Measurements from ENCODE around the gene GRIN2A.

Gene GRIN2A

GRCh38 chr16:10138881-10139280, 43.3 kb downstream of the GRIN2A start:
- Histone ChIP-seq H2AFZ (ENCODE audit: low read depth, low read length) (no peak overlapping the region), H2BK12ac (ENCODE audit: low read length in 2 of 2) (no peak overlapping the region), H3K4me3 (ENCODE audit: insufficient read depth in 1 of 2, low read depth in 1 of 2, low read length in 2 of 2) (no peak overlapping the region), H3K4me1 (ENCODE audit: control insufficient read depth, insufficient read depth, low read depth, low read length) (no peaks in the 10 kb centered on the region), H3K79me1 (replicated peaks; ENCODE audit: low read length, poor library complexity, severe bottlenecking) (no peaks in the 10 kb centered on the region), H4K91ac (ENCODE audit: low read length) (no peak overlapping the region), H3K27ac (ENCODE audit: low read length, poor library complexity, severe bottlenecking) (no peak overlapping the region), H3K9me3 (ENCODE audit: control insufficient read depth, low read length) (no peaks in the 10 kb centered on the region), H3K36me3 (ENCODE audit: control insufficient read depth in 1 of 2, insufficient read depth in 2 of 2, low read depth in 1 of 2, low read length in 2 of 2) (no peaks in the 10 kb centered on the region), H2BK120ac (ENCODE audit: low read depth, low read length) (no peak overlapping the region), H3K18ac (ENCODE audit: low read depth in 1 of 2, low read length in 2 of 2) (no peak overlapping the region), H2BK15ac (ENCODE audit: low read depth, poor library complexity, severe bottlenecking) (no peak overlapping the region), H2BK5ac (ENCODE audit: low read depth, low read length, poor library complexity, severe bottlenecking) (no peak overlapping the region), H3K14ac (ENCODE audit: low read length in 2 of 2) (no peak overlapping the region), H4K8ac (ENCODE audit: low read length) (no peak overlapping the region), H3K4ac (ENCODE audit: low read depth in 1 of 2, low read length in 2 of 2) (no peak overlapping the region), H3K27me3 (ENCODE audit: control insufficient read depth in 1 of 2, insufficient read depth in 1 of 2, low read length in 2 of 2) (no peaks in the 10 kb centered on the region), H3K4me2 (ENCODE audit: low read length, poor library complexity, severe bottlenecking) (no peak overlapping the region), H3K9ac (ENCODE audit: low read length) (no peak overlapping the region), H2AK5ac (ENCODE audit: low read length, severe bottlenecking) (no peak overlapping the region), H3K23ac (ENCODE audit: low read length in 2 of 2) (no peak overlapping the region)
- DNase-seq = no peak
- WGBS = 72% methylated on average over 4 of the region's 5 CpGs

GRCh38 chr16:10137341-10137740, 44.9 kb downstream of the GRIN2A start:
- Histone ChIP-seq H3K4ac (ENCODE audit: low read depth in 1 of 2, low read length in 2 of 2) (no peak overlapping the region), H3K4me2 (ENCODE audit: low read length, poor library complexity, severe bottlenecking) (no peak overlapping the region), H2BK15ac (ENCODE audit: low read depth, poor library complexity, severe bottlenecking) (no peak overlapping the region), H3K9me3 (ENCODE audit: control insufficient read depth, low read length) (no peaks in the 10 kb centered on the region), H3K4me1 (ENCODE audit: control insufficient read depth, insufficient read depth, low read depth, low read length) (no peaks in the 10 kb centered on the region), H3K4me3 (ENCODE audit: insufficient read depth in 1 of 2, low read depth in 1 of 2, low read length in 2 of 2) (no peak overlapping the region), H3K27ac (ENCODE audit: low read length, poor library complexity, severe bottlenecking) (no peak overlapping the region), H3K79me1 (replicated peaks; ENCODE audit: low read length, poor library complexity, severe bottlenecking) (no peaks in the 10 kb centered on the region), H2BK120ac (ENCODE audit: low read depth, low read length) (no peak overlapping the region), H3K36me3 (ENCODE audit: control insufficient read depth in 1 of 2, insufficient read depth in 2 of 2, low read depth in 1 of 2, low read length in 2 of 2) (no peaks in the 10 kb centered on the region), H3K9ac (ENCODE audit: low read length) (no peak overlapping the region), H3K18ac (ENCODE audit: low read depth in 1 of 2, low read length in 2 of 2) (no peak overlapping the region), H3K23ac (ENCODE audit: low read length in 2 of 2) (no peak overlapping the region), H3K27me3 (ENCODE audit: control insufficient read depth in 1 of 2, insufficient read depth in 1 of 2, low read length in 2 of 2) (no peaks in the 10 kb centered on the region), H3K14ac (ENCODE audit: low read length in 2 of 2) (no peak overlapping the region), H2AK5ac (ENCODE audit: low read length, severe bottlenecking) (no peak overlapping the region), H4K8ac (ENCODE audit: low read length) (no peak overlapping the region), H2BK5ac (ENCODE audit: low read depth, low read length, poor library complexity, severe bottlenecking) (no peak overlapping the region), H2BK12ac (ENCODE audit: low read length in 2 of 2) (no peak overlapping the region), H2AFZ (ENCODE audit: low read depth, low read length) (no peak overlapping the region), H4K91ac (ENCODE audit: low read length) (no peak overlapping the region)
- WGBS = 83% methylated on average over 4 of the region's 5 CpGs
- no peak for DNase-seq

- WGBS = 13% methylated on average over 3 of the region's 3 CpGs
Observed at GRCh38 chr16:10136916-10137315, 45.3 kb downstream of the GRIN2A start.

GRCh38 chr16:10130538-10130937, 51.7 kb downstream of the GRIN2A start:
- no peak overlapping the region for H2AFZ ChIP-seq (ENCODE audit: low read depth, low read length)
- WGBS = no CpG with 5 or more reads among the region's 3 CpGs

More at GRCh38 chr16:10136916-10137315, 45.3 kb downstream of the GRIN2A start:
- Histone ChIP-seq H3K9me3 (ENCODE audit: control insufficient read depth, low read length) (no peaks in the 10 kb centered on the region), H3K18ac (ENCODE audit: low read depth in 1 of 2, low read length in 2 of 2) (no peak overlapping the region), H3K4me3 (ENCODE audit: insufficient read depth in 1 of 2, low read depth in 1 of 2, low read length in 2 of 2) (no peak overlapping the region), H3K27me3 (ENCODE audit: control insufficient read depth in 1 of 2, insufficient read depth in 1 of 2, low read length in 2 of 2) (no peaks in the 10 kb centered on the region), H3K79me1 (replicated peaks; ENCODE audit: low read length, poor library complexity, severe bottlenecking) (no peaks in the 10 kb centered on the region), H3K14ac (ENCODE audit: low read length in 2 of 2) (no peak overlapping the region), H3K4me1 (ENCODE audit: control insufficient read depth, insufficient read depth, low read depth, low read length) (no peaks in the 10 kb centered on the region), H3K4me2 (ENCODE audit: low read length, poor library complexity, severe bottlenecking) (no peak overlapping the region), H2BK120ac (ENCODE audit: low read depth, low read length) (no peak overlapping the region), H3K23ac (ENCODE audit: low read length in 2 of 2) (no peak overlapping the region), H2BK15ac (ENCODE audit: low read depth, poor library complexity, severe bottlenecking) (no peak overlapping the region), H3K9ac (ENCODE audit: low read length) (no peak overlapping the region), H3K27ac (ENCODE audit: low read length, poor library complexity, severe bottlenecking) (no peak overlapping the region), H2BK5ac (ENCODE audit: low read depth, low read length, poor library complexity, severe bottlenecking) (no peak overlapping the region), H2AFZ (ENCODE audit: low read depth, low read length) (no peak overlapping the region), H4K91ac (ENCODE audit: low read length) (no peak overlapping the region), H4K8ac (ENCODE audit: low read length) (no peak overlapping the region), H2AK5ac (ENCODE audit: low read length, severe bottlenecking) (no peak overlapping the region), H2BK12ac (ENCODE audit: low read length in 2 of 2) (no peak overlapping the region), H3K4ac (ENCODE audit: low read depth in 1 of 2, low read length in 2 of 2) (no peak overlapping the region), H3K36me3 (ENCODE audit: control insufficient read depth in 1 of 2, insufficient read depth in 2 of 2, low read depth in 1 of 2, low read length in 2 of 2) (no peaks in the 10 kb centered on the region)
- DNase-seq = no peak

More at GRCh38 chr16:10130538-10130937, 51.7 kb downstream of the GRIN2A start:
- Histone ChIP-seq H2AK5ac (ENCODE audit: low read length, severe bottlenecking) (no peak overlapping the region), H2BK5ac (ENCODE audit: low read depth, low read length, poor library complexity, severe bottlenecking) (no peak overlapping the region), H4K91ac (ENCODE audit: low read length) (no peak overlapping the region), H2BK15ac (ENCODE audit: low read depth, poor library complexity, severe bottlenecking) (no peak overlapping the region), H3K27me3 (ENCODE audit: control insufficient read depth in 1 of 2, insufficient read depth in 1 of 2, low read length in 2 of 2) (no peaks in the 10 kb centered on the region), H3K27ac (ENCODE audit: low read length, poor library complexity, severe bottlenecking) (no peak overlapping the region), H3K79me1 (replicated peaks; ENCODE audit: low read length, poor library complexity, severe bottlenecking) (no peaks in the 10 kb centered on the region), H3K36me3 (ENCODE audit: control insufficient read depth in 1 of 2, insufficient read depth in 2 of 2, low read depth in 1 of 2, low read length in 2 of 2) (no peaks in the 10 kb centered on the region), H3K4ac (ENCODE audit: low read depth in 1 of 2, low read length in 2 of 2) (no peak overlapping the region), H3K9ac (ENCODE audit: low read length) (peak overlapping the region; percentile 31), H4K8ac (ENCODE audit: low read length) (no peak overlapping the region), H3K4me2 (ENCODE audit: low read length, poor library complexity, severe bottlenecking) (no peak overlapping the region), H2BK12ac (ENCODE audit: low read length in 2 of 2) (no peak overlapping the region), H3K14ac (ENCODE audit: low read length in 2 of 2) (no peak overlapping the region), H3K23ac (ENCODE audit: low read length in 2 of 2) (no peak overlapping the region), H3K4me3 (ENCODE audit: insufficient read depth in 1 of 2, low read depth in 1 of 2, low read length in 2 of 2) (no peak overlapping the region), H3K4me1 (ENCODE audit: control insufficient read depth, insufficient read depth, low read depth, low read length) (no peaks in the 10 kb centered on the region), H3K9me3 (ENCODE audit: control insufficient read depth, low read length) (no peaks in the 10 kb centered on the region), H2BK120ac (ENCODE audit: low read depth, low read length) (no peak overlapping the region), H3K18ac (ENCODE audit: low read depth in 1 of 2, low read length in 2 of 2) (no peak overlapping the region)
- DNase-seq = no peak
